ENCODE data around the gene COA4. TPM values are rescaled to one million over a fixed set of nuclear protein-coding genes. Genes with fewer than 3 reads are reported as not detected.

COA4 gene
- total RNA-seq, 1 donor from 2014 or later: 92.7 TPM

DNA sequence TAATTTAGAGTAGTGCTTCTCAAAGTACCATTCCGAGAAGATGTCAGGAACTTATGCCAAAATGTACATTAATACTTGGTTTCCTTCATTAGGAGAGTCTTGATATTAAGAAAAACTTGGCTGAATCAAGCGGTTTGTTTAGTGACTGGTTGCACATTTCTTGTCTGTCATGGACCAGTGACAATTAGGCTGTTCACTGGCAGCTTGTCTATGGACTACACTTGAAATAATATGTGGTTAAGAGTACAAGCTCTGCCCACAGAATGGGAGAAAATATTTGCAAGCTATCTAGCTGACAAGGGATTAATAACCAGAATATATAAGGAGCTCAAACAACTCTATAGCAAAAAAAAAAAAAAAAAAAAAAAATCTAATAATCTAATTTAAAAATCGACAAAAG is 24.6 kb downstream of the COA4 start:
- peaks cover 15% of the 10 kb centered on the region for H3K36me3 Mint-ChIP-seq (ENCODE audit: low read depth)
- H3K27ac Mint-ChIP-seq: no peak overlapping the region
- no peak overlapping the region for H3K4me3 Mint-ChIP-seq
- no peaks in the 10 kb centered on the region for H3K27me3 Mint-ChIP-seq
- intact Hi-C loops (cut with micrococcal nuclease): no loop called here
- peaks cover 2% of the 10 kb centered on the region for H3K4me1 Mint-ChIP-seq
- no peaks in the 10 kb centered on the region for H3K9me3 Mint-ChIP-seq
- DNase-seq: no peak

- Mint-ChIP-seq H3K4me1 (peaks cover 2% of the 10 kb centered on the region), H3K9me3 (no peaks in the 10 kb centered on the region), H3K4me3 (no peak overlapping the region), H3K27me3 (no peaks in the 10 kb centered on the region), H3K27ac (no peak overlapping the region), H3K36me3 (ENCODE audit: low read depth) (peaks cover 18% of the 10 kb centered on the region)
- DNase-seq: no peak
- intact Hi-C loops (cut with micrococcal nuclease): no loop called here
Observed at GRCh38 chr11:73851046-73851764, 25.4 kb downstream of the COA4 start.

DNA sequence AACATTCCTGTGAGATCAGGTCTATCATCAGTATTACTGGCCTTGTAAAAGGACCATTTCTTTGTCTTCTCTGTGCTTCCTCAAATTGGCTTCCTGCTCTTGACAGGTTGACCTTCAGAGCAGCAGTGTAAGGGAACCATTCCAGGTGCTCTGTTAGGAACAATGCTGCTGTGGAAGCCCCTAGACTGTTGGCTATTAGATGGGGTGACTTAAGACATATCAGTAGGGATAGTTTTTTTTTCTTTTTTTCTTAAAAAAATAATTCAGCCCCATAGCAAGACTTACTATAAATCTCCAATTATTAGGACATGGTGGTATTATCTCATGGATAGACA is 37.6 kb downstream of the COA4 start:
- DNase-seq: no peak
- no peak overlapping the region for H3K27ac Mint-ChIP-seq
- peaks cover 6% of the 10 kb centered on the region for H3K4me1 Mint-ChIP-seq
- no peaks in the 10 kb centered on the region for H3K9me3 Mint-ChIP-seq
- no peaks in the 10 kb centered on the region for H3K27me3 Mint-ChIP-seq
- H3K36me3 Mint-ChIP-seq (ENCODE audit: low read depth): peaks cover 8% of the 10 kb centered on the region
- no peak overlapping the region for H3K4me3 Mint-ChIP-seq
- intact Hi-C loops (cut with micrococcal nuclease): no loop called here

- Mint-ChIP-seq H3K27ac (no peak overlapping the region), H3K4me3 (no peak overlapping the region), H3K27me3 (no peaks in the 10 kb centered on the region), H3K4me1 (peaks cover 6% of the 10 kb centered on the region), H3K9me3 (no peaks in the 10 kb centered on the region), H3K36me3 (ENCODE audit: low read depth) (peaks cover 6% of the 10 kb centered on the region)
- intact Hi-C loops (cut with micrococcal nuclease): no loop called here
- DNase-seq: no peak
Observed at GRCh38 chr11:73838443-73839122, 38.1 kb downstream of the COA4 start.

- Mint-ChIP-seq H3K4me1 (peaks cover under 1% of the 10 kb centered on the region), H3K27me3 (no peaks in the 10 kb centered on the region), H3K36me3 (ENCODE audit: low read depth) (peaks cover 11% of the 10 kb centered on the region), H3K9me3 (no peaks in the 10 kb centered on the region), H3K4me3 (no peak overlapping the region), H3K27ac (no peak overlapping the region)
- intact Hi-C loops (cut with micrococcal nuclease): no loop called here
- no peak for DNase-seq
Observed at GRCh38 chr11:73833067-73833466, 43.6 kb downstream of the COA4 start.

- no peak overlapping the region for H3K4me3 Mint-ChIP-seq
Observed at GRCh38 chr11:73830261-73830660, 46.4 kb downstream of the COA4 start.

More at GRCh38 chr11:73830261-73830660, 46.4 kb downstream of the COA4 start:
- Mint-ChIP-seq H3K36me3 (ENCODE audit: low read depth) (peaks cover 22% of the 10 kb centered on the region), H3K27me3 (no peaks in the 10 kb centered on the region), H3K27ac (no peak overlapping the region), H3K9me3 (no peaks in the 10 kb centered on the region), H3K4me1 (no peaks in the 10 kb centered on the region)
- intact Hi-C loops (cut with micrococcal nuclease): no loop called here
- no peak for DNase-seq

Other genes starting within 250 kb of the COA4 start
- gene PLEKHB1, start 230.3 kb downstream of the COA4 start, total RNA-seq: 1.0 and 1.5 TPM in 2 replicates
- 74.3 and 79.5 TPM in 2 replicates for gene RAB6A, start 115.8 kb downstream of the COA4 start, total RNA-seq
- 67.2 and 69.0 TPM in 2 replicates for gene MRPL48, start 89.0 kb downstream of the COA4 start, total RNA-seq
- 26.7 and 28.6 TPM in 2 replicates for gene PAAF1, start 153 bp upstream of the COA4 start, total RNA-seq
- gene DNAJB13, start 74.2 kb upstream of the COA4 start, total RNA-seq: 0.26 and 1.0 TPM in 2 replicates
- 447 and 452 TPM in 2 replicates for gene UCP2, start 106.0 kb upstream of the COA4 start, total RNA-seq
- gene UCP3, start 132.2 kb upstream of the COA4 start, total RNA-seq: 2.9 and 3.6 TPM in 2 replicates

Measured in activated CD4-positive, alpha-beta T cell treated with anti-CD3 and anti-CD28 coated beads, Interleukin-2, amount 10 ng/mL, durations not matched to agents 24 days and 14 days (primary cell).